ENCODE measurements around the gene CEACAM6. TPM values are rescaled to one million over a fixed set of nuclear protein-coding genes. Genes with fewer than 3 reads are reported as not detected.

The CEACAM6 gene
- total RNA-seq, 1 experiment from 2014 or later: 0.37 TPM

DNA sequence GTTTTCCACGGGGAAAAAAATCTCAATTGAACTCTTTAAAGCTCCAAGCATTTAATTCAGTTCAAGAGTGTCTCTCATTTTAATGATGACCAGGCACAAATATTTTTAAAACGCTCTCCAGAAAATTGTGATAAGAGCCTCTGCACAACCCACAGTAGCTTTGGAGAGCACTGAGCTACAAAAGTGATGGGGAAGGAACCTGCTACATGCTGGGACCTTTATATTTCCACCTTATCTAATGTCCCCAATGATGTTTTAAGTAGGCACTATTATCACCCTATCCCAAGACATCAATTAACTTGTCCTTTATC, 14.1 kb upstream of the CEACAM6 start (continued):
- TF ChIP-seq JUN (CRISPR knock-in tag; IDR thresholded peaks at IDR 0.05) (no peak), GABPB1 (CRISPR knock-in tag; IDR thresholded peaks at IDR 0.05) (no peak), ZNF121 (CRISPR knock-in tag; IDR thresholded peaks at IDR 0.05) (no peak), ZNF138 (CRISPR knock-in tag; conservative IDR thresholded peaks at IDR 0.05) (no peak), NFYB (CRISPR knock-in tag; conservative IDR thresholded peaks at IDR 0.05; ENCODE audit: low read depth) (no peak), TP53 (CRISPR knock-in tag; IDR thresholded peaks at IDR 0.05) (no peak), SMAD4 (CRISPR knock-in tag; IDR thresholded peaks at IDR 0.05) (no peak), ZNF396 (CRISPR knock-in tag; IDR thresholded peaks at IDR 0.05; ENCODE audit: borderline replicate concordance) (no peak)

- ChIA-PET CTCF (interaction anchor here (0.7 to 6.5 kb wide), 6 partner anchors 9 to 92 kb away, joined by 3 to 133 read pairs (median 4); no protein-coding TSS in a partner anchor), POLR2A (no interaction called here)
- no peak overlapping the region for H3K4me3 Mint-ChIP-seq
- TF ChIP-seq CBFB (CRISPR knock-in tag; IDR thresholded peaks at IDR 0.05; ENCODE audit: low read depth) (no peak), SMAD3 (CRISPR knock-in tag; IDR thresholded peaks at IDR 0.05; ENCODE audit: borderline replicate concordance) (no peak), ZNF532 (CRISPR knock-in tag; IDR thresholded peaks at IDR 0.05; ENCODE audit: borderline replicate concordance) (no peak), NFYB (CRISPR knock-in tag; conservative IDR thresholded peaks at IDR 0.05; ENCODE audit: low read depth) (no peak)
- TF ChIP-seq, protein P1, sequence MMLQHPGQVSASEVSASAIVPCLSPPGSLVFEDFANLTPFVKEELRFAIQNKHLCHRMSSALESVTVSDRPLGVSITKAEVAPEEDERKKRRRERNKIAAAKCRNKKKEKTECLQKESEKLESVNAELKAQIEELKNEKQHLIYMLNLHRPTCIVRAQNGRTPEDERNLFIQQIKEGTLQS (CRISPR knock-in tag; conservative IDR thresholded peaks at IDR 0.05): no peak
- TF ChIP-seq, protein P2, sequence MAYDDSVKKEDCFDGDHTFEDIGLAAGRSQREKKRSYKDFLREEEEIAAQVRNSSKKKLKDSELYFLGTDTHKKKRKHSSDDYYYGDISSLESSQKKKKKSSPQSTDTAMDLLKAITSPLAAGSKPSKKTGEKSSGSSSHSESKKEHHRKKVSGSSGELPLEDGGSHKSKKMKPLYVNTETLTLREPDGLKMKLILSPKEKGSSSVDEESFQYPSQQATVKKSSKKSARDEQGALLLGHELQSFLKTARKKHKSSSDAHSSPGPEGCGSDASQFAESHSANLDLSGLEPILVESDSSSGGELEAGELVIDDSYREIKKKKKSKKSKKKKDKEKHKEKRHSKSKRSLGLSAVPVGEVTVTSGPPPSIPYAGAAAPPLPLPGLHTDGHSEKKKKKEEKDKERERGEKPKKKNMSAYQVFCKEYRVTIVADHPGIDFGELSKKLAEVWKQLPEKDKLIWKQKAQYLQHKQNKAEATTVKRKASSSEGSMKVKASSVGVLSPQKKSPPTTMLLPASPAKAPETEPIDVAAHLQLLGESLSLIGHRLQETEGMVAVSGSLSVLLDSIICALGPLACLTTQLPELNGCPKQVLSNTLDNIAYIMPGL (CRISPR knock-in tag; IDR thresholded peaks at IDR 0.05): no peak
- H3K4me1 Mint-ChIP-seq: no peaks in the 10 kb centered on the region
- H3K27ac Mint-ChIP-seq: no peak overlapping the region
- H3K9me3 Mint-ChIP-seq: no peaks in the 10 kb centered on the region
- DNase-seq (ENCODE audit: low spot score): no peak
- H3K36me3 Mint-ChIP-seq: no peaks in the 10 kb centered on the region
- ATAC-seq: no peak
- peaks cover 43% of the 10 kb centered on the region for H3K27me3 Mint-ChIP-seq (ENCODE audit: low read depth)
These were observed 10.5 kb upstream of the CEACAM6 start for GRCh38 chr19:41744850-41745249.

DNA sequence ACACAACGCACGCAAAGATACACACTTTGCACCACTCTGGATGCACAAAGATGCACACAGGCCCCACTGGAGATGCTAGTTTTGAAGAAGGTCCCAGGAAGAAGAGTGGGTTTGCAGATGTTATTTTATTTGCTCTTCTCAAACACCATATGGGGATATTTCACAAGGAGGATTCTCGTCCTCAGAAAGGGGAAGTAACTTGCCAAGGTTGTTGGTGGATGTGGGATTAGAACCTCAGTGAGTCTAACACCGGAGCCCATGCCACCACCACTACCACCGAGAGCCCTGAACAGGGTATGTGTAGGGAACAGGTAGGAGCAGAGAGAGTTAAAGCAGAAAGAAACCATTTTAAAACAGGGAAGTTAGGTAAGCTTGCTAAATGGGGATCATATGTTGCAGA, 9.6 kb upstream of the CEACAM6 start:
- ATAC-seq: no peak
- H3K9me3 Mint-ChIP-seq: no peaks in the 10 kb centered on the region
- H3K4me1 Mint-ChIP-seq: no peaks in the 10 kb centered on the region
- H3K27me3 Mint-ChIP-seq (ENCODE audit: low read depth): peaks cover 42% of the 10 kb centered on the region
- H3K27ac Mint-ChIP-seq: no peak overlapping the region
- ChIA-PET POLR2A (no interaction called here), CTCF (interaction anchor here (0.6 to 6.5 kb wide), 15 partner anchors 8 to 295 kb away, joined by 3 to 133 read pairs (median 5); no protein-coding TSS in a partner anchor)
- no peaks in the 10 kb centered on the region for H3K36me3 Mint-ChIP-seq
- DNase-seq (ENCODE audit: low spot score): no peak
- H3K4me3 Mint-ChIP-seq: no peak overlapping the region
- TF ChIP-seq ZNF232 (CRISPR knock-in tag; IDR thresholded peaks at IDR 0.05) (no peak), ZNF281 (CRISPR knock-in tag; IDR thresholded peaks at IDR 0.05) (no peak), NFATC4 (CRISPR knock-in tag; IDR thresholded peaks at IDR 0.05) (no peak), ZBTB21 (CRISPR knock-in tag; IDR thresholded peaks at IDR 0.05; ENCODE audit: borderline replicate concordance) (no peak), JUN (CRISPR knock-in tag; IDR thresholded peaks at IDR 0.05) (no peak), ZNF416 (CRISPR knock-in tag; IDR thresholded peaks at IDR 0.05) (no peak), E2F1 (CRISPR knock-in tag; IDR thresholded peaks at IDR 0.05) (no peak), USF2 (CRISPR knock-in tag; IDR thresholded peaks at IDR 0.05) (no peak)
- TF ChIP-seq, protein P3, sequence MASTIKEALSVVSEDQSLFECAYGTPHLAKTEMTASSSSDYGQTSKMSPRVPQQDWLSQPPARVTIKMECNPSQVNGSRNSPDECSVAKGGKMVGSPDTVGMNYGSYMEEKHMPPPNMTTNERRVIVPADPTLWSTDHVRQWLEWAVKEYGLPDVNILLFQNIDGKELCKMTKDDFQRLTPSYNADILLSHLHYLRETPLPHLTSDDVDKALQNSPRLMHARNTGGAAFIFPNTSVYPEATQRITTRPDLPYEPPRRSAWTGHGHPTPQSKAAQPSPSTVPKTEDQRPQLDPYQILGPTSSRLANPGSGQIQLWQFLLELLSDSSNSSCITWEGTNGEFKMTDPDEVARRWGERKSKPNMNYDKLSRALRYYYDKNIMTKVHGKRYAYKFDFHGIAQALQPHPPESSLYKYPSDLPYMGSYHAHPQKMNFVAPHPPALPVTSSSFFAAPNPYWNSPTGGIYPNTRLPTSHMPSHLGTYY (CRISPR knock-in tag; IDR thresholded peaks at IDR 0.05): no peak
- TF ChIP-seq, protein P4, sequence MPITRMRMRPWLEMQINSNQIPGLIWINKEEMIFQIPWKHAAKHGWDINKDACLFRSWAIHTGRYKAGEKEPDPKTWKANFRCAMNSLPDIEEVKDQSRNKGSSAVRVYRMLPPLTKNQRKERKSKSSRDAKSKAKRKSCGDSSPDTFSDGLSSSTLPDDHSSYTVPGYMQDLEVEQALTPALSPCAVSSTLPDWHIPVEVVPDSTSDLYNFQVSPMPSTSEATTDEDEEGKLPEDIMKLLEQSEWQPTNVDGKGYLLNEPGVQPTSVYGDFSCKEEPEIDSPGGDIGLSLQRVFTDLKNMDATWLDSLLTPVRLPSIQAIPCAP (CRISPR knock-in tag; IDR thresholded peaks at IDR 0.05): no peak
